ENCODE data around the gene BZW2. TPM values are rescaled to one million over a fixed set of nuclear protein-coding genes. Genes with fewer than 3 reads are reported as not detected.

The BZW2 gene
- total RNA-seq, 6 experiments from 2014 or later: 9.6 to 25.3 (median 12.1) TPM

GRCh38 chr7:16719699-16720098 lies 73.7 kb downstream of the BZW2 start:
- TF ChIP-seq POLR2A (IDR thresholded peaks at IDR 0.05) (no peak), CTCF (IDR thresholded peaks at IDR 0.05) (no peak)
- intact Hi-C loops (cut with DNase I): no loop called here
- DNase-seq (no peak), ATAC-seq (no peak)
- peaks cover 0 to 7% (median 0%) of the 10 kb centered on the region in 4 donors for H3K4me1 ChIP-seq
- 86% methylated on average over 1 of the region's 1 CpG for WGBS (ENCODE audit: insufficient coverage, low coverage, low lambda C conversion rate, missing lambda C conversion rate)
- H3K27me3 ChIP-seq: no peaks in the 10 kb centered on the region
- no peak overlapping the region for H3K27ac ChIP-seq
- H3K36me3 ChIP-seq: no peaks in the 10 kb centered on the region
- no peaks in the 10 kb centered on the region for H3K9me3 ChIP-seq
- no peak overlapping the region for H3K4me3 ChIP-seq

- no peaks in the 10 kb centered on the region for H3K27me3 ChIP-seq
- ATAC-seq: no peak
- intact Hi-C loops (cut with DNase I): no loop called here
- no peak for DNase-seq
- H3K4me1 ChIP-seq: peaks cover 0 to 12% (median 3%) of the 10 kb centered on the region in 4 donors
- TF ChIP-seq CTCF (IDR thresholded peaks at IDR 0.05): no peak
- no peak for TF ChIP-seq POLR2A (IDR thresholded peaks at IDR 0.05)
- H3K36me3 ChIP-seq: no peaks in the 10 kb centered on the region
- no peaks in the 10 kb centered on the region for H3K9me3 ChIP-seq
- H3K4me3 ChIP-seq: no peak overlapping the region
- H3K27ac ChIP-seq: no peak overlapping the region
- 79% methylated on average over 4 of the region's 4 CpGs for WGBS (ENCODE audit: insufficient coverage, low coverage, low lambda C conversion rate, missing lambda C conversion rate)
Measured at GRCh38 chr7:16721541-16721940, 75.6 kb downstream of the BZW2 start.

GRCh38 chr7:16724344-16724743 lies 78.4 kb downstream of the BZW2 start:
- ATAC-seq: peak in 3 of 4 donors; percentile 15 to 43 (median 29)
- H3K27me3 ChIP-seq: no peaks in the 10 kb centered on the region
- intact Hi-C loops (cut with DNase I): no loop called here
- peaks cover 0 to 12% (median 3%) of the 10 kb centered on the region in 4 donors for H3K4me1 ChIP-seq
- 38% methylated on average over 1 of the region's 1 CpG for WGBS (ENCODE audit: insufficient coverage, low coverage, low lambda C conversion rate, missing lambda C conversion rate)
- no peaks in the 10 kb centered on the region for H3K9me3 ChIP-seq
- TF ChIP-seq CTCF (IDR thresholded peaks at IDR 0.05) (no peak), POLR2A (IDR thresholded peaks at IDR 0.05) (no peak)
- DNase-seq: no peak
- H3K27ac ChIP-seq: no peak overlapping the region
- H3K4me3 ChIP-seq: no peak overlapping the region
- H3K36me3 ChIP-seq: no peaks in the 10 kb centered on the region

GRCh38 chr7:16726189-16726588 lies 80.2 kb downstream of the BZW2 start:
- 27% methylated on average over 2 of the region's 2 CpGs for WGBS (ENCODE audit: insufficient coverage, low coverage, low lambda C conversion rate, missing lambda C conversion rate)
- H3K27ac ChIP-seq: no peak overlapping the region
- intact Hi-C loops (cut with DNase I): no loop called here
- H3K4me1 ChIP-seq: peaks cover 0 to 12% (median 3%) of the 10 kb centered on the region in 4 donors
- H3K27me3 ChIP-seq: no peaks in the 10 kb centered on the region
- H3K4me3 ChIP-seq: no peak overlapping the region
- H3K9me3 ChIP-seq: no peaks in the 10 kb centered on the region
- TF ChIP-seq POLR2A (IDR thresholded peaks at IDR 0.05) (no peak), CTCF (IDR thresholded peaks at IDR 0.05) (no peak)
- DNase-seq (no peak), ATAC-seq (peak; percentile 67 to 84 (median 78))
- H3K36me3 ChIP-seq: no peaks in the 10 kb centered on the region

GRCh38 chr7:16727736-16728135 lies 81.8 kb downstream of the BZW2 start:
- no peaks in the 10 kb centered on the region for H3K9me3 ChIP-seq
- DNase-seq: no peak
- H3K27me3 ChIP-seq: no peaks in the 10 kb centered on the region
- no peaks in the 10 kb centered on the region for H3K36me3 ChIP-seq
- 88% methylated on average over 4 of the region's 4 CpGs for WGBS (ENCODE audit: insufficient coverage, low coverage, low lambda C conversion rate, missing lambda C conversion rate)
- intact Hi-C loops (cut with DNase I): no loop called here
- H3K4me3 ChIP-seq: no peak overlapping the region
- TF ChIP-seq POLR2A (IDR thresholded peaks at IDR 0.05) (no peak), CTCF (IDR thresholded peaks at IDR 0.05) (no peak)
- H3K27ac ChIP-seq: no peak overlapping the region
- peaks cover 0 to 12% (median 3%) of the 10 kb centered on the region in 4 donors for H3K4me1 ChIP-seq
- no peak for ATAC-seq

Measured in right lobe of liver (tissue), 6 donors.